VCaP (cell line): Measurements from ENCODE around the gene ARHGAP33.

Source experiments
- H3K27ac ChIP-seq: fragments of 450-650 bp; 2 replicates; pipeline ENCODE4 v1.5.1; 2017
- TF ChIP-seq, protein P1 (sequence below): fragments of 450-650 bp; conservative IDR thresholded peaks from 2 replicates; pipeline ENCODE4 v1.5.1; 2017; ENCODE audit warnings: mild to moderate bottlenecking, moderate library complexity

The ARHGAP33 gene

GRCh38 chr19:35813043-35813890 is 37.9 kb downstream of the ARHGAP33 start:
- TF ChIP-seq, protein P1, sequence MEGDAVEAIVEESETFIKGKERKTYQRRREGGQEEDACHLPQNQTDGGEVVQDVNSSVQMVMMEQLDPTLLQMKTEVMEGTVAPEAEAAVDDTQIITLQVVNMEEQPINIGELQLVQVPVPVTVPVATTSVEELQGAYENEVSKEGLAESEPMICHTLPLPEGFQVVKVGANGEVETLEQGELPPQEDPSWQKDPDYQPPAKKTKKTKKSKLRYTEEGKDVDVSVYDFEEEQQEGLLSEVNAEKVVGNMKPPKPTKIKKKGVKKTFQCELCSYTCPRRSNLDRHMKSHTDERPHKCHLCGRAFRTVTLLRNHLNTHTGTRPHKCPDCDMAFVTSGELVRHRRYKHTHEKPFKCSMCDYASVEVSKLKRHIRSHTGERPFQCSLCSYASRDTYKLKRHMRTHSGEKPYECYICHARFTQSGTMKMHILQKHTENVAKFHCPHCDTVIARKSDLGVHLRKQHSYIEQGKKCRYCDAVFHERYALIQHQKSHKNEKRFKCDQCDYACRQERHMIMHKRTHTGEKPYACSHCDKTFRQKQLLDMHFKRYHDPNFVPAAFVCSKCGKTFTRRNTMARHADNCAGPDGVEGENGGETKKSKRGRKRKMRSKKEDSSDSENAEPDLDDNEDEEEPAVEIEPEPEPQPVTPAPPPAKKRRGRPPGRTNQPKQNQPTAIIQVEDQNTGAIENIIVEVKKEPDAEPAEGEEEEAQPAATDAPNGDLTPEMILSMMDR, result no peak
- no peak overlapping the region for H3K27ac ChIP-seq

GRCh38 chr19:35816262-35816661 is 40.9 kb downstream of the ARHGAP33 start:
- TF ChIP-seq, protein P1, result no peak
- H3K27ac ChIP-seq, result no peak overlapping the region

DNA sequence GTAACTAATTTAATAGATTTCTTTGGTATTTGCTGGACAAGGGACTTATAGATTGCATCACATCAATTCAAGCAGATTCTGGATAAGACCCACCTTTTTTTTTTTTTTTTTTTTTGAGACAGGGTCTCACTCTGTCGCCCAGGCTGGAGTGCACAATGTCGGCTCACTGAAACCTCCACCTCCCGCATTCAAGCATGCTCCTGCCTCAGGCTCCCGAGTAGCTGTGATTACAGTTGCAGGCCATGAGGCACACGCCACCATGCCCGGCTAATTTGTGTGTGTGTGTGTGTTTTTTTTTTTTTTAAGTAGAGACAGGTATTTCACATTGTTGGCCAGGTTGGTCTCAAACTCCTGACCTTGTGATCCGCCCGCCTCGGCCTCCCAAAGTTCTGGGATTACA is 41.5 kb downstream of the ARHGAP33 start:
- no peak overlapping the region for H3K27ac ChIP-seq
- TF ChIP-seq, protein P1, result no peak

DNA sequence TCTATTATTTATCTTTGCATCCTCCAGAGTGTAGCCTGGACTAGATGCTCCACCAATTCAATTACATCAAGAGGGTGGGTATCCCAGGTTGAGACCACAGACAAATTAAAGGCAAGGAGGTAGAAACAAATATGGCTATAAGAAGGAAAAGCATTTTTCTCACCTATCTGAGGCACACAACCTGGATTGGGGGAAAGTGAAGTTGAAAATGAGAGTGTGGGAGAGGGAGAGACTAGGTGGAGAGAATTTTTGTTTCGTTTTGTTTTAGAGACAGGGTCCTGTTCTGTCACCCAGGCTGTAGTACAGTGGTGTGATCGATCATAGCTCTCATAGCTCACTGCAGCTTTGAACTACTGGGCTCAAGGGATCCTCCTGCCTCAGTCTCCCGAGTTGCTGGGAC is 43.1 kb downstream of the ARHGAP33 start:
- no peak overlapping the region for H3K27ac ChIP-seq
- TF ChIP-seq, protein P1, result no peak

DNA sequence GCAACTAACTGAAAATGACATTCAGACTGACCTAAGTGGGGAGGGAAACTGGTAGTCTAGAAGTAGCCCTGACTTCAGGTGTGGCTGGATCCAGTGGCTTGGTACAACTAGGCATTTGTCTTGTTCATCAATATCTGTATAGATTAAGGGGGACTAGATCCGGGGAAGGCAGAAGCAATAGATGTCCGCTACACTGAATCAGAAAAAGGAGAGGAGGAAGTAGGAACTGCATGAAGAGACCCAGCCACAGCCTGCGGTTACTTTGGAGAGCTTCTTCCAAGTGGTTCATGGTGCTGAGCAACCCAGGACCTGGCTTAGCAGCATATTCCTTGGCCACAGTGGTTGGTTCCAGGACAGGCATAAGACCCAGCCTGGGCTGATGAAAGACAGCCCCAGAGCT is 47.2 kb downstream of the ARHGAP33 start:
- TF ChIP-seq, protein P1, result no peak
- no peak overlapping the region for H3K27ac ChIP-seq

DNA sequence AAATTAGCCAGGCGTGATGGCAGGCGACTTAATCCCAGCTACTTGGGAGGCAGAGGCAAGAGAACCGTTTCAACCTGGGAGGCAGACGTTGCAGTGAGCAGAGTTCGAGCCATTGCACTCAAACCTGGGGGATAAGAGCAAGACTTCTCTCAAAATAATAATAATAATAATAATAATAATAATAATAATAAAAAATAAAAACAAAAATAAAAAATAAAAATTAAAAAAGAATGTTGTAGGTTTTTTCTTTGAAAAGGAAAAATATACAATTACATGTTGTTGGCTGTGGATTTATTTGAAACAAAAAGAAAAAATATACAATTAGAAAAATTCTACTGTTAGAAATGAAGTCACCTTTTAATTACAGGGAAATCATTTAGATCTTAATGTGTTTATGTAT is 48.8 kb downstream of the ARHGAP33 start:
- H3K27ac ChIP-seq, result no peak overlapping the region
- TF ChIP-seq, protein P1, result no peak

- TF ChIP-seq, protein P1, result no peak
- no peak overlapping the region for H3K27ac ChIP-seq
Observed at GRCh38 chr19:35828692-35829301, 53.4 kb downstream of the ARHGAP33 start.
